GM23338 (cell line): Measurements from ENCODE around the gene APOC1. TPM values are rescaled to one million over a fixed set of nuclear protein-coding genes. Genes with fewer than 3 reads are reported as not detected.
"Not testable (repeated sequence)": the region's sequence is repeated elsewhere in the genome, so short reads cannot be mapped to it uniquely, and the experiment has no call there.

Experiments used
- ATAC-seq: fragments of 200-7000 bp; cut with Tn5 transposase; 3 replicates; pipeline ENCODE4 v1.9.1; 2020
- DNase-seq: peaks from one replicate; pipeline ENCODE4 v3.0.0-alpha.2; 2015; ENCODE audit warnings: low spot score
- H2AFZ ChIP-seq: fragments of 200-600 bp; sonication (generic); 2 replicates; pipeline ENCODE4 v1.8.0; 2016; ENCODE audit warnings: antibody characterized with exemption, mild to moderate bottlenecking, moderate library complexity
- H3F3A ChIP-seq: fragments of 200-600 bp; sonication (generic); replicated peaks from 2 replicates; pipeline ENCODE4 v1.8.0; 2017; ENCODE audit warnings: antibody characterized with exemption, mixed run types, low read depth
- H3K27ac ChIP-seq: fragments of 200-600 bp; sonication (generic); 2 replicates; pipeline ENCODE4 v1.6.1; 2016; ENCODE audit warnings: low read depth
- H3K27me3 ChIP-seq: fragments of 200-600 bp; sonication (generic); 2 replicates; pipeline ENCODE4 v1.8.0; 2016; ENCODE audit warnings: mild to moderate bottlenecking, mixed run types, moderate library complexity; ENCODE audit not compliant: insufficient read depth
- H3K36me3 ChIP-seq: fragments of 200-600 bp; sonication (generic); 2 replicates; pipeline ENCODE4 v1.8.0; 2016; ENCODE audit warnings: mild to moderate bottlenecking; ENCODE audit not compliant: insufficient read depth
- H3K4me1 ChIP-seq: fragments of 200-600 bp; sonication (generic); 2 replicates; pipeline ENCODE4 v1.8.0; 2016; ENCODE audit warnings: mild to moderate bottlenecking, moderate library complexity; ENCODE audit not compliant: insufficient read depth
- H3K4me2 ChIP-seq: fragments of 200-600 bp; sonication (generic); 2 replicates; pipeline ENCODE4 v1.7.1; 2017; ENCODE audit warnings: mixed run types
- H3K4me3 ChIP-seq: fragments of 200-600 bp; sonication (generic); 2 replicates; pipeline ENCODE4 v1.6.1; 2016; ENCODE audit warnings: mixed run types
- H3K79me2 ChIP-seq: fragments of 200-600 bp; sonication (generic); replicated peaks from 2 replicates; pipeline ENCODE4 v1.8.0; 2017; ENCODE audit warnings: mild to moderate bottlenecking; ENCODE audit not compliant: insufficient read depth
- H3K9me2 ChIP-seq: fragments of 200-600 bp; sonication (generic); 2 replicates; pipeline ENCODE4 v1.8.0; 2017; ENCODE audit not compliant: insufficient read depth
- H4K20me1 ChIP-seq: fragments of 200-600 bp; sonication (generic); replicated peaks from 2 replicates; pipeline ENCODE4 v1.8.0; 2017; ENCODE audit warnings: mild to moderate bottlenecking; ENCODE audit not compliant: insufficient read depth
- H3K27ac Mint-ChIP-seq: 2 replicates; pipeline ENCODE4 v1.8.0; 2020; ENCODE audit warnings: inconsistent platforms, mild to moderate bottlenecking, moderate library complexity, mixed read lengths
- H3K27me3 Mint-ChIP-seq: 3 replicates; pipeline ENCODE4 v1.8.0; 2022; ENCODE audit warnings: low read depth, mild to moderate bottlenecking, moderate library complexity, mixed read lengths, inconsistent platforms; ENCODE audit not compliant: insufficient read depth, poor library complexity
- H3K36me3 Mint-ChIP-seq: 3 replicates; pipeline ENCODE4 v1.8.0; 2021; ENCODE audit warnings: low read depth, mild to moderate bottlenecking, inconsistent platforms, moderate library complexity, mixed read lengths
- H3K4me1 Mint-ChIP-seq: 3 replicates; pipeline ENCODE4 v1.8.0; 2020; ENCODE audit warnings: mild to moderate bottlenecking, inconsistent platforms, mixed read lengths
- H3K4me3 Mint-ChIP-seq: 3 replicates; pipeline ENCODE4 v1.8.0; 2021; ENCODE audit warnings: moderate library complexity, mild to moderate bottlenecking, inconsistent platforms, mixed read lengths
- H3K9me3 Mint-ChIP-seq: 3 replicates; pipeline ENCODE4 v1.8.0; 2020; ENCODE audit warnings: moderate library complexity, mild to moderate bottlenecking, inconsistent platforms, mixed read lengths
- CREB1 ChIP-seq: fragments of 250-450 bp; sonication (Bioruptor Pico); IDR thresholded peaks from 2 replicates; pipeline ENCODE4 v1.5.0; 2020; ENCODE audit warnings: low read depth, mild to moderate bottlenecking, moderate library complexity
- JUNB ChIP-seq: IDR thresholded peaks from one replicate; pipeline ENCODE4 v1.6.1; 2016; ENCODE audit warnings: antibody characterized with exemption; ENCODE audit not compliant: unreplicated experiment
- REST ChIP-seq: IDR thresholded peaks from one replicate; pipeline ENCODE4 v1.6.1; 2018; ENCODE audit warnings: antibody characterized with exemption; ENCODE audit not compliant: unreplicated experiment
- polyA plus RNA-seq: library from polyadenylated mRNA; unstranded; fragments of >200 nt; fragmentation: Nextera tagmentation; extraction: Ambion mirVana; gene quantifications from 2 replicates; pipeline ENCODE4 v1.2.1, GENCODE V29; 2016
- total RNA-seq: library from RNA; depleted of rRNA; stranded (reverse); fragments of >200 nt; shearing (Covaris generic); gene quantifications from 2 replicates; pipeline ENCODE4 v1.2.3, GENCODE V29; 2014
- TF ChIP-seq, protein P1 (sequence below), 2 experiments: fragments of 200-600 bp in 1 of 2; sonication (generic) in 1 of 2; conservative IDR thresholded peaks; 2 replicates each; pipeline versions ENCODE4 v1.5.1 to v1.6.1; 2016 to 2017; ENCODE audit warnings: antibody characterized with exemption in 2 of 2, low read depth in 2 of 2, mild to moderate bottlenecking in 2 of 2, moderate library complexity in 1 of 2
- TF ChIP-seq, protein P2 (sequence below): IDR thresholded peaks from 2 replicates; pipeline ENCODE4 v1.6.1; 2016; ENCODE audit warnings: antibody characterized with exemption
- TF ChIP-seq, protein P3 (sequence below): fragments of 250-450 bp; sonication (Bioruptor Pico); IDR thresholded peaks from 2 replicates; pipeline ENCODE4 v1.5.0; 2020; ENCODE audit warnings: mild to moderate bottlenecking, moderate library complexity

Gene APOC1
- total and polyA plus RNA-seq, 2 experiments from 2014 or later = 26.8 to 221 TPM

- peaks cover 11% of the 10 kb centered on the region for H3K79me2 ChIP-seq
- H3F3A ChIP-seq = peaks cover 24% of the 10 kb centered on the region
- not testable (repeated sequence) for H2AFZ ChIP-seq, H3K4me3 Mint-ChIP-seq, DNase-seq, H4K20me1 ChIP-seq, H3K27ac ChIP-seq, H3K9me3 Mint-ChIP-seq, H3K27me3 ChIP-seq, H3K4me3 ChIP-seq, ATAC-seq, H3K9me2 ChIP-seq, H3K4me2 ChIP-seq, H3K27ac Mint-ChIP-seq
- H3K27me3 Mint-ChIP-seq = peaks cover 18% of the 10 kb centered on the region
- peaks cover 16% of the 10 kb centered on the region for H3K36me3 ChIP-seq
- peaks cover 27% of the 10 kb centered on the region for H3K36me3 Mint-ChIP-seq
- H3K4me1 ChIP-seq = peaks cover 24% of the 10 kb centered on the region
- H3K4me1 Mint-ChIP-seq = peaks cover 37% of the 10 kb centered on the region
Measured at GRCh38 chr19:44911896-44912295, 2.5 kb upstream of the APOC1 start.

- peaks cover 6% of the 10 kb centered on the region for H3K36me3 ChIP-seq
- TF ChIP-seq, protein P1, sequence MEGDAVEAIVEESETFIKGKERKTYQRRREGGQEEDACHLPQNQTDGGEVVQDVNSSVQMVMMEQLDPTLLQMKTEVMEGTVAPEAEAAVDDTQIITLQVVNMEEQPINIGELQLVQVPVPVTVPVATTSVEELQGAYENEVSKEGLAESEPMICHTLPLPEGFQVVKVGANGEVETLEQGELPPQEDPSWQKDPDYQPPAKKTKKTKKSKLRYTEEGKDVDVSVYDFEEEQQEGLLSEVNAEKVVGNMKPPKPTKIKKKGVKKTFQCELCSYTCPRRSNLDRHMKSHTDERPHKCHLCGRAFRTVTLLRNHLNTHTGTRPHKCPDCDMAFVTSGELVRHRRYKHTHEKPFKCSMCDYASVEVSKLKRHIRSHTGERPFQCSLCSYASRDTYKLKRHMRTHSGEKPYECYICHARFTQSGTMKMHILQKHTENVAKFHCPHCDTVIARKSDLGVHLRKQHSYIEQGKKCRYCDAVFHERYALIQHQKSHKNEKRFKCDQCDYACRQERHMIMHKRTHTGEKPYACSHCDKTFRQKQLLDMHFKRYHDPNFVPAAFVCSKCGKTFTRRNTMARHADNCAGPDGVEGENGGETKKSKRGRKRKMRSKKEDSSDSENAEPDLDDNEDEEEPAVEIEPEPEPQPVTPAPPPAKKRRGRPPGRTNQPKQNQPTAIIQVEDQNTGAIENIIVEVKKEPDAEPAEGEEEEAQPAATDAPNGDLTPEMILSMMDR (conservative IDR thresholded peaks at IDR 0.05; ENCODE audit: low read depth in 2 of 2) = no peak
- TF ChIP-seq, protein P2, sequence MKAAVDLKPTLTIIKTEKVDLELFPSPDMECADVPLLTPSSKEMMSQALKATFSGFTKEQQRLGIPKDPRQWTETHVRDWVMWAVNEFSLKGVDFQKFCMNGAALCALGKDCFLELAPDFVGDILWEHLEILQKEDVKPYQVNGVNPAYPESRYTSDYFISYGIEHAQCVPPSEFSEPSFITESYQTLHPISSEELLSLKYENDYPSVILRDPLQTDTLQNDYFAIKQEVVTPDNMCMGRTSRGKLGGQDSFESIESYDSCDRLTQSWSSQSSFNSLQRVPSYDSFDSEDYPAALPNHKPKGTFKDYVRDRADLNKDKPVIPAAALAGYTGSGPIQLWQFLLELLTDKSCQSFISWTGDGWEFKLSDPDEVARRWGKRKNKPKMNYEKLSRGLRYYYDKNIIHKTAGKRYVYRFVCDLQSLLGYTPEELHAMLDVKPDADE = no peak
- TF ChIP-seq, protein P3, sequence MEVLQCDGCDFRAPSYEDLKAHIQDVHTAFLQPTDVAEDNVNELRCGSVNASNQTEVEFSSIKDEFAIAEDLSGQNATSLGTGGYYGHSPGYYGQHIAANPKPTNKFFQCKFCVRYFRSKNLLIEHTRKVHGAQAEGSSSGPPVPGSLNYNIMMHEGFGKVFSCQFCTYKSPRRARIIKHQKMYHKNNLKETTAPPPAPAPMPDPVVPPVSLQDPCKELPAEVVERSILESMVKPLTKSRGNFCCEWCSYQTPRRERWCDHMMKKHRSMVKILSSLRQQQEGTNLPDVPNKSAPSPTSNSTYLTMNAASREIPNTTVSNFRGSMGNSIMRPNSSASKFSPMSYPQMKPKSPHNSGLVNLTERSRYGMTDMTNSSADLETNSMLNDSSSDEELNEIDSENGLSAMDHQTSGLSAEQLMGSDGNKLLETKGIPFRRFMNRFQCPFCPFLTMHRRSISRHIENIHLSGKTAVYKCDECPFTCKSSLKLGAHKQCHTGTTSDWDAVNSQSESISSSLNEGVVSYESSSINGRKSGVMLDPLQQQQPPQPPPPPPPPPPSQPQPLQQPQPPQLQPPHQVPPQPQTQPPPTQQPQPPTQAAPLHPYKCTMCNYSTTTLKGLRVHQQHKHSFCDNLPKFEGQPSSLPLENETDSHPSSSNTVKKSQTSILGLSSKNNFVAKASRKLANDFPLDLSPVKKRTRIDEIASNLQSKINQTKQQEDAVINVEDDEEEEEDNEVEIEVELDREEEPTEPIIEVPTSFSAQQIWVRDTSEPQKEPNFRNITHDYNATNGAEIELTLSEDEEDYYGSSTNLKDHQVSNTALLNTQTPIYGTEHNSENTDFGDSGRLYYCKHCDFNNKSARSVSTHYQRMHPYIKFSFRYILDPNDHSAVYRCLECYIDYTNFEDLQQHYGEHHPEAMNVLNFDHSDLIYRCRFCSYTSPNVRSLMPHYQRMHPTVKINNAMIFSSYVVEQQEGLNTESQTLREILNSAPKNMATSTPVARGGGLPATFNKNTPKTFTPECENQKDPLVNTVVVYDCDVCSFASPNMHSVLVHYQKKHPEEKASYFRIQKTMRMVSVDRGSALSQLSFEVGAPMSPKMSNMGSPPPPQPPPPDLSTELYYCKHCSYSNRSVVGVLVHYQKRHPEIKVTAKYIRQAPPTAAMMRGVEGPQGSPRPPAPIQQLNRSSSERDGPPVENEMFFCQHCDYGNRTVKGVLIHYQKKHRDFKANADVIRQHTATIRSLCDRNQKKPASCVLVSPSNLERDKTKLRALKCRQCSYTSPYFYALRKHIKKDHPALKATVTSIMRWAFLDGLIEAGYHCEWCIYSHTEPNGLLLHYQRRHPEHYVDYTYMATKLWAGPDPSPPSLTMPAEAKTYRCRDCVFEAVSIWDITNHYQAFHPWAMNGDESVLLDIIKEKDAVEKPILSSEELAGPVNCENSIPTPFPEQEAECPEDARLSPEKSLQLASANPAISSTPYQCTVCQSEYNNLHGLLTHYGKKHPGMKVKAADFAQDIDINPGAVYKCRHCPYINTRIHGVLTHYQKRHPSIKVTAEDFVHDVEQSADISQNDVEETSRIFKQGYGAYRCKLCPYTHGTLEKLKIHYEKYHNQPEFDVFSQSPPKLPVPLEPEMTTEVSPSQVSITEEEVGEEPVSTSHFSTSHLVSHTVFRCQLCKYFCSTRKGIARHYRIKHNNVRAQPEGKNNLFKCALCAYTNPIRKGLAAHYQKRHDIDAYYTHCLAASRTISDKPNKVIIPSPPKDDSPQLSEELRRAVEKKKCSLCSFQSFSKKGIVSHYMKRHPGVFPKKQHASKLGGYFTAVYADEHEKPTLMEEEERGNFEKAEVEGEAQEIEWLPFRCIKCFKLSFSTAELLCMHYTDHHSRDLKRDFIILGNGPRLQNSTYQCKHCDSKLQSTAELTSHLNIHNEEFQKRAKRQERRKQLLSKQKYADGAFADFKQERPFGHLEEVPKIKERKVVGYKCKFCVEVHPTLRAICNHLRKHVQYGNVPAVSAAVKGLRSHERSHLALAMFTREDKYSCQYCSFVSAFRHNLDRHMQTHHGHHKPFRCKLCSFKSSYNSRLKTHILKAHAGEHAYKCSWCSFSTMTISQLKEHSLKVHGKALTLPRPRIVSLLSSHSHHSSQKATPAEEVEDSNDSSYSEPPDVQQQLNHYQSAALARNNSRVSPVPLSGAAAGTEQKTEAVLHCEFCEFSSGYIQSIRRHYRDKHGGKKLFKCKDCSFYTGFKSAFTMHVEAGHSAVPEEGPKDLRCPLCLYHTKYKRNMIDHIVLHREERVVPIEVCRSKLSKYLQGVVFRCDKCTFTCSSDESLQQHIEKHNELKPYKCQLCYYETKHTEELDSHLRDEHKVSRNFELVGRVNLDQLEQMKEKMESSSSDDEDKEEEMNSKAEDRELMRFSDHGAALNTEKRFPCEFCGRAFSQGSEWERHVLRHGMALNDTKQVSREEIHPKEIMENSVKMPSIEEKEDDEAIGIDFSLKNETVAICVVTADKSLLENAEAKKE (CRISPR knock-in tag) = no peak
- TF ChIP-seq CREB1 (CRISPR knock-in tag) = no peak
- TF ChIP-seq JUNB = no peak
- no peak for TF ChIP-seq REST
- H2AFZ ChIP-seq = no peak overlapping the region
- no peak overlapping the region for H3K27ac ChIP-seq
- no peaks in the 10 kb centered on the region for H4K20me1 ChIP-seq
- H3K9me2 ChIP-seq = no peaks in the 10 kb centered on the region
- peaks cover 22% of the 10 kb centered on the region for H3K4me1 ChIP-seq
- no peak overlapping the region; the same call in none of the 2 replicates for H3K27ac Mint-ChIP-seq
- peaks cover 37% of the 10 kb centered on the region for H3K4me1 Mint-ChIP-seq
- H3K27me3 ChIP-seq = no peaks in the 10 kb centered on the region
- no peak overlapping the region for H3K4me3 ChIP-seq
- peaks cover 19% of the 10 kb centered on the region for H3K27me3 Mint-ChIP-seq
- DNase-seq (no peak), ATAC-seq (no peak)
- no peak overlapping the region; the same call in 2 of the 3 replicates for H3K4me3 Mint-ChIP-seq
- peaks cover 18% of the 10 kb centered on the region for H3K36me3 Mint-ChIP-seq
- peaks cover 2% of the 10 kb centered on the region; the same call in 1 of the 2 replicates for H3K79me2 ChIP-seq
- no peak overlapping the region for H3K4me2 ChIP-seq
- H3F3A ChIP-seq = peaks cover 14% of the 10 kb centered on the region
- H3K9me3 Mint-ChIP-seq = no peaks in the 10 kb centered on the region
Measured at GRCh38 chr19:44912854-44913253, 1.6 kb upstream of the APOC1 start.
